Astrocyte of the hippocampus (primary cell): ENCODE data around the gene CCBE1.
A peak's percentile ranks its signal among the peaks of the same experiment; 100 is the strongest.

Experiments
- DNase-seq: peaks from one replicate; pipeline ENCODE4 v3.0.0; 2011; ENCODE audit warnings: low read depth, low spot score

The CCBE1 gene

GRCh38 chr18:59455728-59456276 is 241.4 kb downstream of the CCBE1 start:
- DNase-seq: no peak

GRCh38 chr18:59454909-59455727 is 242.1 kb downstream of the CCBE1 start:
- no peak for DNase-seq

GRCh38 chr18:59453468-59453961 is 243.7 kb downstream of the CCBE1 start:
- DNase-seq: no peak

GRCh38 chr18:59451963-59452362 is 245.3 kb downstream of the CCBE1 start:
- no peak for DNase-seq

- no peak for DNase-seq
Observed at GRCh38 chr18:59451073-59451472, 246.2 kb downstream of the CCBE1 start.

GRCh38 chr18:59448546-59448945 is 248.7 kb downstream of the CCBE1 start:
- no peak for DNase-seq

- peak; percentile 59 for DNase-seq
Observed at GRCh38 chr18:59446012-59446411, 251.2 kb downstream of the CCBE1 start.

- DNase-seq: no peak
Observed at GRCh38 chr18:59437851-59438569, 259.2 kb downstream of the CCBE1 start.

- DNase-seq: no peak
Observed at GRCh38 chr18:59432803-59433597, 264.2 kb downstream of the CCBE1 start.

- DNase-seq: no peak
Observed at GRCh38 chr18:59431131-59431530, 266.1 kb downstream of the CCBE1 start.

- no peak for DNase-seq
Observed at GRCh38 chr18:59429608-59430007, 267.6 kb downstream of the CCBE1 start.

GRCh38 chr18:59428018-59428417 is 269.2 kb downstream of the CCBE1 start:
- DNase-seq: no peak

GRCh38 chr18:59426855-59427254 is 270.4 kb downstream of the CCBE1 start:
- DNase-seq: no peak

GRCh38 chr18:59423259-59423658 is 274.0 kb downstream of the CCBE1 start:
- no peak for DNase-seq

GRCh38 chr18:59420244-59420643 is 277.0 kb downstream of the CCBE1 start:
- no peak for DNase-seq

GRCh38 chr18:59419386-59419785 is 277.8 kb downstream of the CCBE1 start:
- DNase-seq: no peak

GRCh38 chr18:59416818-59417217 is 280.4 kb downstream of the CCBE1 start:
- DNase-seq: no peak

GRCh38 chr18:59414111-59414653 is 283.0 kb downstream of the CCBE1 start:
- DNase-seq: no peak

- peak; percentile 87 for DNase-seq
Observed at GRCh38 chr18:59402432-59403090, 294.7 kb downstream of the CCBE1 start.

- no peak for DNase-seq
Observed at GRCh38 chr18:59400407-59400806, 296.8 kb downstream of the CCBE1 start.
